ENCODE measurements around the gene COG7.
"Not testable (repeated sequence)": the region's sequence is repeated elsewhere in the genome, so short reads cannot be mapped to it uniquely, and the experiment has no call there.

The COG7 gene

DNA sequence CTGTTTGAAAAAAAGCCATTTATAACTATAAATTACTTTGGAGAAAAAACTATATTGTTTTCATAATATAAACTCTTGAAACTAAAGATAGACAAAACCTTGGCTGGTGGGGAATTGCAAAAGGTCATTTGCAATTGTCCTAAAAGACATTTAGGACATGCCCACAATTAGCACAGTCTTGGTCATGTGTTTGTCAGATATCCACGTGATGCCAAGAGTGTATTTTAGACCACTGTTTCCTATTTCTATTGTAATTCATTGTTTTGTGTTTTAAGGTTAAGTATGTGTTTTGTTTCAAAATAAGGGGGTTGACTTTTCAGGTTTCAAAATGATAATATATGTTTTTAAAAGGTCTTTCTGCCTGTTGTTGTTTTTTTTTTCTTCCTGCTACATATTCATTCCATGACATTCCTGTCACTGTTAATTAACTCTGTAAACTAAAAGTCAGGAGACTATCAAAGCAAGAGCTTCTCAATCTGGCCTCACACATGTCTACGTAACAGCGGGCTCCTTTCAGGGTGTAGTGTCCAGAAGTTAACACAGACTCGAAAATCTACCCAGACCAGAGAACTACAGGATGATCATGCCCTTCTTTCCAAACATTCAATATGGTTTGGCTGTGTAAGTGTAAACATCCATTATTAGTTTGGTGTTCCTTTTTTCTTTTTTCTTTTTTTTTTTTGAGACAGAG lies 58.7 kb downstream of the COG7 start:
- Histone ChIP-seq H3K36me3 (ENCODE audit: control insufficient read depth in 5 of 5, insufficient read depth in 5 of 5, low read length in 5 of 5) (peaks cover 10 to 81% (median 76%) of the 10 kb centered on the region in 5 donors), H3K4me3 (ENCODE audit: low read depth in 1 of 5, low read length in 5 of 5) (no peak overlapping the region), H3K9me3 (ENCODE audit: control insufficient read depth in 5 of 5, low read length in 5 of 5) (no peaks in the 10 kb centered on the region), H3K9ac (ENCODE audit: low read length in 5 of 5) (no peak overlapping the region), H3K27me3 (ENCODE audit: control insufficient read depth in 5 of 5, insufficient read depth in 4 of 5, low read length in 5 of 5) (no peaks in the 10 kb centered on the region), H3K27ac (ENCODE audit: low read depth, low read length) (peak overlapping the region; percentile 61), H3K4me1 (ENCODE audit: control insufficient read depth in 5 of 5, insufficient read depth in 5 of 5, low read length in 5 of 5) (peaks cover 0 to 21% (median 0%) of the 10 kb centered on the region in 5 donors)

- no peak overlapping the region for H3K27ac ChIP-seq (ENCODE audit: low read depth, low read length)
Observed at GRCh38 chr16:23392223-23392600, 60.8 kb downstream of the COG7 start.

DNA sequence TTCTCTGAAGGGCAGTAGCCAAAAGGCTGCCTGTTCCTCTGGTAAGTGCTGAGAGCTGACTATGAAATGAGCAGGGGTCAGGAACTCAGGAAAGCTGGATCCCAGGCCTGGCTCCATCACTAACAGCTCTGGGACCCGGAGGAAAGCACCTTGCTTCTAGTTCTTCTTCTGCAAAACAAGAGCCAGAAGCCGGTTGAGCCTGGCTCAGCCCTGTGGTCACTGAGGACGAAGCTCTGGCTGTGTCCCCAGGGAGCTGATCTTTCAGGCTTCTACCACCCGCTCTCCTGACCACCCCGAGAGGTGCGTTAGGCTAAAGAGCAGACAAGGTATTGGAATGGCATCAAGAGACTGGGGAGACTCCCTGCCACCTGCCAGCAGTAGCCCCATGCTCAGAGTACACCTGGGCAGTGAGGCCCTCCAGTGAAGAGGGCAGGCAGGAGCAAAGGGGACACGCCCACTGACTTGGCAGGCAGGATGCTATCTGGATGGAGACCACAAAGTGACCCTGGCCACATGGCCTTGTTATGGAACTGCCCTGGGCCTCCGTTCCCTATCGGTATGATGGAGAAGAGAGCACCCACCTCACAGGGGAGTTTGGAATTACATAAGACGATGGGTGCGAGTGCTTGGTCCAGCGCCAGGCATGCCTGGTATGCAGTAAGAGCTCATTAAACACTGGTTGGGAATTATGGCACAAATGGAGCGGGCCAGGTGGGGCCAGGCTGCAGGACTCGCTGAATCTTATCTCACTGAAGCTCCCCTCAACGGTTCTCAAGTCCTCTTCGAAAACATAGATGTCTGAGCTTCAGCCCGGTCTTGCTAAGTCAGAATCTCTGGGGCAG lies 61.4 kb downstream of the COG7 start:
- no peak overlapping the region for H3K27ac ChIP-seq (ENCODE audit: low read depth, low read length)
- H3K36me3 ChIP-seq (ENCODE audit: control insufficient read depth in 5 of 5, insufficient read depth in 5 of 5, low read length in 5 of 5), result peaks cover 10 to 71% (median 57%) of the 10 kb centered on the region in 5 donors
- no peak overlapping the region for H3K4me3 ChIP-seq (ENCODE audit: low read depth in 1 of 5, low read length in 5 of 5)
- H3K4me1 ChIP-seq (ENCODE audit: control insufficient read depth in 5 of 5, insufficient read depth in 5 of 5, low read length in 5 of 5), result peaks cover 0 to 15% (median 0%) of the 10 kb centered on the region in 5 donors
- H3K27me3 ChIP-seq (ENCODE audit: control insufficient read depth in 5 of 5, insufficient read depth in 4 of 5, low read length in 5 of 5), result no peaks in the 10 kb centered on the region
- no peaks in the 10 kb centered on the region for H3K9me3 ChIP-seq (ENCODE audit: control insufficient read depth in 5 of 5, low read length in 5 of 5)
- H3K9ac ChIP-seq (ENCODE audit: low read length in 5 of 5), result no peak overlapping the region

More at GRCh38 chr16:23392223-23392600, 60.8 kb downstream of the COG7 start:
- Histone ChIP-seq H3K4me1 (ENCODE audit: control insufficient read depth in 5 of 5, insufficient read depth in 5 of 5, low read length in 5 of 5) (peaks cover 0 to 15% (median 0%) of the 10 kb centered on the region in 5 donors), H3K27me3 (ENCODE audit: control insufficient read depth in 5 of 5, insufficient read depth in 4 of 5, low read length in 5 of 5) (no peaks in the 10 kb centered on the region), H3K9ac (ENCODE audit: low read length in 5 of 5) (no peak overlapping the region), H3K36me3 (ENCODE audit: control insufficient read depth in 5 of 5, insufficient read depth in 5 of 5, low read length in 5 of 5) (peaks cover 10 to 76% (median 63%) of the 10 kb centered on the region in 5 donors), H3K4me3 (ENCODE audit: low read depth in 1 of 5, low read length in 5 of 5) (no peak overlapping the region), H3K9me3 (ENCODE audit: control insufficient read depth in 5 of 5, low read length in 5 of 5) (no peaks in the 10 kb centered on the region)

- Histone ChIP-seq H3K4me1 (ENCODE audit: control insufficient read depth in 5 of 5, insufficient read depth in 5 of 5, low read length in 5 of 5) (peaks cover 0 to 15% (median 0%) of the 10 kb centered on the region in 5 donors), H3K36me3 (ENCODE audit: control insufficient read depth in 5 of 5, insufficient read depth in 5 of 5, low read length in 5 of 5) (peaks cover 3 to 64% (median 47%) of the 10 kb centered on the region in 5 donors)
- not testable (repeated sequence) for H3K9me3 ChIP-seq (ENCODE audit: control insufficient read depth in 5 of 5, low read length in 5 of 5); H3K27ac ChIP-seq (ENCODE audit: low read depth, low read length); H3K27me3 ChIP-seq (ENCODE audit: control insufficient read depth in 5 of 5, insufficient read depth in 4 of 5, low read length in 5 of 5); H3K4me3 ChIP-seq (ENCODE audit: low read depth in 1 of 5, low read length in 5 of 5); H3K9ac ChIP-seq (ENCODE audit: low read length in 5 of 5)
Observed at GRCh38 chr16:23389936-23390335, 63.1 kb downstream of the COG7 start.

DNA sequence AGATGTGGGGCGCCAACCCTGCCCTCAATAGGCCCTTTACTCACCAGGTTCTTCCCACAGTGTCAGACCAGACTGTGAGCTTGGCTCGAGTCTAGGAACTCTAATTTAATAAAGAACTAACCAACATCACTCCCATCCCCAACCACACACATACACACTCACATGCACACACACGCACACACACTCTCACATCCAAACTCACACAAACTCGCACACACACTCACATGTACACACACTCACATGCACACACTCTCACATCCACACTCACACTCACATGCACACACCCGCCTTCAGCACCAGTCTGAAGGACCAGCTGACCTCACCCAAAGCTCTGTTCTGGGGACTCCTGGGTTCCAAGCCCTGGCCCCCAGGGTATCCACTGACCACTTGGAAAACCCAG lies 63.8 kb downstream of the COG7 start:
- Histone ChIP-seq H3K4me1 (ENCODE audit: control insufficient read depth in 5 of 5, insufficient read depth in 5 of 5, low read length in 5 of 5) (peaks cover 0 to 12% (median 0%) of the 10 kb centered on the region in 5 donors), H3K9ac (ENCODE audit: low read length in 5 of 5) (no peak overlapping the region), H3K27ac (ENCODE audit: low read depth, low read length) (no peak overlapping the region), H3K4me3 (ENCODE audit: low read depth in 1 of 5, low read length in 5 of 5) (no peak overlapping the region), H3K9me3 (ENCODE audit: control insufficient read depth in 5 of 5, low read length in 5 of 5) (no peaks in the 10 kb centered on the region), H3K36me3 (ENCODE audit: control insufficient read depth in 5 of 5, insufficient read depth in 5 of 5, low read length in 5 of 5) (peaks cover 3 to 60% (median 45%) of the 10 kb centered on the region in 5 donors), H3K27me3 (ENCODE audit: control insufficient read depth in 5 of 5, insufficient read depth in 4 of 5, low read length in 5 of 5) (no peaks in the 10 kb centered on the region)

DNA sequence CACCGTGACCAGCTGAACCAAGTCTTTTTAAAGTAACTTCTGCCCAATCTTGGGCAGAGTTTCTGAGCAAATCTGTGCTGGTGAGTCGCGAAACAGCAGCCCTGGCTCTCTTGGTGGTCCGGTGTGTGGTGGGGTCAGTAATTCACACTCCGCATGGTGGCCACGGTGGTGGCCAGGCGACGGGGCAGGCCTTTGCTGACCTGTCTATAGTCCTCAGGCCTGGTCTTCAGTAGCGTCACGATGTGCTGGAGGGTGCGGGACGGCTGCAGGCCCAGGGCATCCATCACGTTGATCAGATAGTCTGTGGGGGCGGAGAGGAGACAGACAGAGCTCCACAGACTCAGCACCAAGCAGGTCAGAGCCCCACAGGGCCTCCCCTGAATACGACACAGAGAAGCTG lies 64.2 kb downstream of the COG7 start:
- H3K27me3 ChIP-seq (ENCODE audit: control insufficient read depth in 5 of 5, insufficient read depth in 4 of 5, low read length in 5 of 5), result no peaks in the 10 kb centered on the region
- peaks cover 3 to 60% (median 43%) of the 10 kb centered on the region in 5 donors for H3K36me3 ChIP-seq (ENCODE audit: control insufficient read depth in 5 of 5, insufficient read depth in 5 of 5, low read length in 5 of 5)
- H3K9me3 ChIP-seq (ENCODE audit: control insufficient read depth in 5 of 5, low read length in 5 of 5), result no peaks in the 10 kb centered on the region
- peaks cover 0 to 10% (median 0%) of the 10 kb centered on the region in 5 donors for H3K4me1 ChIP-seq (ENCODE audit: control insufficient read depth in 5 of 5, insufficient read depth in 5 of 5, low read length in 5 of 5)
- H3K4me3 ChIP-seq (ENCODE audit: low read depth in 1 of 5, low read length in 5 of 5), result no peak overlapping the region
- no peak overlapping the region for H3K27ac ChIP-seq (ENCODE audit: low read depth, low read length)
- no peak overlapping the region for H3K9ac ChIP-seq (ENCODE audit: low read length in 5 of 5)

DNA sequence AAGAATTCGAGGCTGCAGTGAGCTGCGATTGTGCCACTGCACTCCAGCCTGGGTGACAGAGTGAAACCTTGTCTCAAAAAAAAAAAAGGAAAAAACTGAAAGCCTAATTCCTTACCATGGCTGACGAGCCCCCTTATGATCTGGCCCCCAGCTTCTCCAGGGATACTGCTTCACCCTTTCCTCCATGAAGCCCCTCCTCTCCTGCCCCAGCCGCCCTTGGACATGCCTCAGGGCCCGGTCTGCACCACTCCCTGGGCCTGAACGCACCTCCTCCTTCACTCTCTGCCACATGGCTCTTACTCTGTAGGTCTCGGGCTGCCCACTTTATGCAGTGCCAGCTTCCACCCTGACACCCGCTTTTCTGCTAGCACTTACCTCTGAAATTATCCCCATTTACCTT lies 65.3 kb downstream of the COG7 start:
- Histone ChIP-seq H3K36me3 (ENCODE audit: control insufficient read depth in 5 of 5, insufficient read depth in 5 of 5, low read length in 5 of 5) (peaks cover 3 to 52% (median 38%) of the 10 kb centered on the region in 5 donors), H3K27ac (ENCODE audit: low read depth, low read length) (no peak overlapping the region), H3K4me3 (ENCODE audit: low read depth in 1 of 5, low read length in 5 of 5) (no peak overlapping the region), H3K27me3 (ENCODE audit: control insufficient read depth in 5 of 5, insufficient read depth in 4 of 5, low read length in 5 of 5) (no peaks in the 10 kb centered on the region), H3K9ac (ENCODE audit: low read length in 5 of 5) (no peak overlapping the region), H3K9me3 (ENCODE audit: control insufficient read depth in 5 of 5, low read length in 5 of 5) (no peaks in the 10 kb centered on the region), H3K4me1 (ENCODE audit: control insufficient read depth in 5 of 5, insufficient read depth in 5 of 5, low read length in 5 of 5) (peaks cover 0 to 4% (median 0%) of the 10 kb centered on the region in 5 donors)

DNA sequence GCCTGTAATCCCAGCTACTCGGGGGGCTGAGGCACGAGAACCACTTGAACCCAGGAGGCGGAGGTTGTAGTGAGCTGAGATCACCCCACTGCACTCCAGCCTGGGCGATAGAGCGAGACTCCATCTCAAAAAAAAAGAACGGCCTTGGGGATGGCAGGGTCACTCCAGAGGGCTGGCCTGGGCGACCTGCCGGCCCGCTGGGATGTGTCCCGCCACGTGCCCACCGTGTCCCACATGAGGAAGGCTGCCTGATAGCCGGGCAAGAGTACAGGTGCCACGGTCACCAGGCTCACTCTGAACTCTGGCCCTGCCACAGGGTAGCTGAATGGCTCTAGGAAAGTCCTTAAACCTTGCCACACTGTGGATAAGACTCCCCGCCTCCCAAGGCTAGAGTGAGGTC lies 67.5 kb downstream of the COG7 start:
- Histone ChIP-seq H3K27me3 (ENCODE audit: control insufficient read depth in 5 of 5, insufficient read depth in 4 of 5, low read length in 5 of 5) (no peaks in the 10 kb centered on the region), H3K4me3 (ENCODE audit: low read depth in 1 of 5, low read length in 5 of 5) (no peak overlapping the region), H3K4me1 (ENCODE audit: control insufficient read depth in 5 of 5, insufficient read depth in 5 of 5, low read length in 5 of 5) (no peaks in the 10 kb centered on the region), H3K9ac (ENCODE audit: low read length in 5 of 5) (no peak overlapping the region), H3K36me3 (ENCODE audit: control insufficient read depth in 5 of 5, insufficient read depth in 5 of 5, low read length in 5 of 5) (peaks cover 0 to 29% (median 17%) of the 10 kb centered on the region in 5 donors), H3K9me3 (ENCODE audit: control insufficient read depth in 5 of 5, low read length in 5 of 5) (no peaks in the 10 kb centered on the region), H3K27ac (ENCODE audit: low read depth, low read length) (no peak overlapping the region)

DNA sequence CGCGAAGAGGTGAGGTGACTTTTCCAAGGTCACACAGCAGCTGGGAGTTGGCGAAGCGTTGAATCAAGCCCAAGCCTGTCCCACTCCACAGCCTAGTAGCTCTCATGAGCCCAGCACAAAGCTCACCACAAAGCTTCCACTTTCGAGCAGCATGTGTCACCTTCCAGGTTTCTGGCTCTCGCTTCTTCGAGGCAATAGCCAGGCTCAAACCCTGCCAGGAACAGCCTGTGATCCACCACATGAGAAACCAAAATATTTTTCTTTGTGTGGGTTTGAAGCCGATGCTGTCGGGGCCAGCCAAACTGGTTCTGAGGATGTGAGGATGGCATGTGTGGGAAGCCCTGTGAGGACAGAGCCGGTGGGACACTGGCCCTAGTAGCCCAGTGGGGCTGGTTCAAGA lies 68.1 kb downstream of the COG7 start:
- no peak overlapping the region for H3K27ac ChIP-seq (ENCODE audit: low read depth, low read length)

GRCh38 chr16:23383881-23384280 lies 69.1 kb downstream of the COG7 start:
- Histone ChIP-seq H3K9me3 (ENCODE audit: control insufficient read depth in 5 of 5, low read length in 5 of 5) (no peaks in the 10 kb centered on the region), H3K27ac (ENCODE audit: low read depth, low read length) (no peak overlapping the region), H3K4me1 (ENCODE audit: control insufficient read depth in 5 of 5, insufficient read depth in 5 of 5, low read length in 5 of 5) (no peaks in the 10 kb centered on the region), H3K36me3 (ENCODE audit: control insufficient read depth in 5 of 5, insufficient read depth in 5 of 5, low read length in 5 of 5) (peaks cover 0 to 18% (median 4%) of the 10 kb centered on the region in 5 donors), H3K9ac (ENCODE audit: low read length in 5 of 5) (no peak overlapping the region), H3K27me3 (ENCODE audit: control insufficient read depth in 5 of 5, insufficient read depth in 4 of 5, low read length in 5 of 5) (no peaks in the 10 kb centered on the region), H3K4me3 (ENCODE audit: low read depth in 1 of 5, low read length in 5 of 5) (no peak overlapping the region)

More for the DNA sequence above, 68.1 kb downstream of the COG7 start:
- H3K36me3 ChIP-seq (ENCODE audit: control insufficient read depth in 5 of 5, insufficient read depth in 5 of 5, low read length in 5 of 5), result peaks cover 0 to 28% (median 14%) of the 10 kb centered on the region in 5 donors
- no peak overlapping the region for H3K4me3 ChIP-seq (ENCODE audit: low read depth in 1 of 5, low read length in 5 of 5)
- H3K27me3 ChIP-seq (ENCODE audit: control insufficient read depth in 5 of 5, insufficient read depth in 4 of 5, low read length in 5 of 5), result no peaks in the 10 kb centered on the region
- no peak overlapping the region for H3K9ac ChIP-seq (ENCODE audit: low read length in 5 of 5)
- H3K4me1 ChIP-seq (ENCODE audit: control insufficient read depth in 5 of 5, insufficient read depth in 5 of 5, low read length in 5 of 5), result no peaks in the 10 kb centered on the region
- H3K9me3 ChIP-seq (ENCODE audit: control insufficient read depth in 5 of 5, low read length in 5 of 5), result no peaks in the 10 kb centered on the region
